Neural crest cell (in vitro differentiated cells): ENCODE data around the gene DHPS. TPM values are rescaled to one million over a fixed set of nuclear protein-coding genes. Genes with fewer than 3 reads are reported as not detected.
"Not testable (repeated sequence)": the region's sequence is repeated elsewhere in the genome, so short reads cannot be mapped to it uniquely, and the experiment has no call there.

Experiments used
- DNase-seq: peaks from one replicate; pipeline ENCODE4 v3.0.0; 2021; ENCODE audit warnings: low read depth, mixed read lengths, low spot score
- H3K27ac Mint-ChIP-seq: one replicate; pipeline ENCODE4 v1.8.0; 2021; ENCODE audit warnings: mild to moderate bottlenecking, mixed read lengths; ENCODE audit not compliant: unreplicated experiment
- H3K27me3 Mint-ChIP-seq: 2 replicates; pipeline ENCODE4 v1.8.0; 2021; ENCODE audit warnings: low read depth, mild to moderate bottlenecking, mixed read lengths
- H3K36me3 Mint-ChIP-seq: 2 replicates; pipeline ENCODE4 v1.8.0; 2021; ENCODE audit warnings: low read depth, mild to moderate bottlenecking, mixed read lengths
- H3K4me1 Mint-ChIP-seq: 2 replicates; pipeline ENCODE4 v1.8.0; 2021; ENCODE audit warnings: mixed read lengths
- H3K4me3 Mint-ChIP-seq: one replicate; pipeline ENCODE4 v1.8.0; 2021; ENCODE audit warnings: mild to moderate bottlenecking, mixed read lengths
- H3K9me3 Mint-ChIP-seq: 2 replicates; pipeline ENCODE4 v1.8.0; 2021; ENCODE audit warnings: mixed read lengths
- total RNA-seq: library from RNA; stranded (reverse); gene quantifications from 2 replicates; pipeline ENCODE4 v1.2.1, GENCODE V29; 2021
- TF ChIP-seq, protein P1 (sequence below): fragments of 200-600 bp; sonication (generic); conservative IDR thresholded peaks from 2 replicates; pipeline ENCODE4 v1.5.0; 2021; ENCODE audit warnings: antibody characterized with exemption, mild to moderate bottlenecking

DHPS gene
- total RNA-seq, 1 donor from 2014 or later = 106 TPM

DNA sequence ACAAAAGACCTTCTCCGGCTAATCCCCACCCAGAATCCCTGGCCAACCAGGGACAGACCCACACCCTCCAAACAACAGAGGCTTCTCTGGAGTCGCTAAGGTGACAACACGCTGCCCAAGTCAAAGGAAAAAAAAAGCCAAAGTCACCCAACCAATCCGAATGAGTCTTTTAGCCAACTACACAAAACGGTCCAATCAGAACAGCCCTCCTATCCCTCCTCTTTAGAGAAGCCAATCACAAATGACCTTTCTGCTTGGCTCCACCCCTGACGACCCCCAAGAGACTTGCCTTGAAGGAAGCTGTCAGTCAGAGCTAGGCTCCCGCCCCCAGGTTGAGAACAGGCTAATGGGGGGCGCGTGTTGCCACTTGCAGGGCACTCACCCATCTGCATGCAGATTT lies 21.4 kb upstream of the DHPS start:
- no peak overlapping the region for H3K27ac Mint-ChIP-seq
- no peaks in the 10 kb centered on the region for H3K9me3 Mint-ChIP-seq
- peaks cover 8% of the 10 kb centered on the region for H3K4me1 Mint-ChIP-seq
- H3K36me3 Mint-ChIP-seq = peaks cover 11% of the 10 kb centered on the region
- TF ChIP-seq, protein P1, sequence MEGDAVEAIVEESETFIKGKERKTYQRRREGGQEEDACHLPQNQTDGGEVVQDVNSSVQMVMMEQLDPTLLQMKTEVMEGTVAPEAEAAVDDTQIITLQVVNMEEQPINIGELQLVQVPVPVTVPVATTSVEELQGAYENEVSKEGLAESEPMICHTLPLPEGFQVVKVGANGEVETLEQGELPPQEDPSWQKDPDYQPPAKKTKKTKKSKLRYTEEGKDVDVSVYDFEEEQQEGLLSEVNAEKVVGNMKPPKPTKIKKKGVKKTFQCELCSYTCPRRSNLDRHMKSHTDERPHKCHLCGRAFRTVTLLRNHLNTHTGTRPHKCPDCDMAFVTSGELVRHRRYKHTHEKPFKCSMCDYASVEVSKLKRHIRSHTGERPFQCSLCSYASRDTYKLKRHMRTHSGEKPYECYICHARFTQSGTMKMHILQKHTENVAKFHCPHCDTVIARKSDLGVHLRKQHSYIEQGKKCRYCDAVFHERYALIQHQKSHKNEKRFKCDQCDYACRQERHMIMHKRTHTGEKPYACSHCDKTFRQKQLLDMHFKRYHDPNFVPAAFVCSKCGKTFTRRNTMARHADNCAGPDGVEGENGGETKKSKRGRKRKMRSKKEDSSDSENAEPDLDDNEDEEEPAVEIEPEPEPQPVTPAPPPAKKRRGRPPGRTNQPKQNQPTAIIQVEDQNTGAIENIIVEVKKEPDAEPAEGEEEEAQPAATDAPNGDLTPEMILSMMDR = no peak
- H3K27me3 Mint-ChIP-seq = peaks cover 4% of the 10 kb centered on the region
- H3K4me3 Mint-ChIP-seq = peak overlapping the region; percentile 81
- DNase-seq = peak; percentile 50

DNA sequence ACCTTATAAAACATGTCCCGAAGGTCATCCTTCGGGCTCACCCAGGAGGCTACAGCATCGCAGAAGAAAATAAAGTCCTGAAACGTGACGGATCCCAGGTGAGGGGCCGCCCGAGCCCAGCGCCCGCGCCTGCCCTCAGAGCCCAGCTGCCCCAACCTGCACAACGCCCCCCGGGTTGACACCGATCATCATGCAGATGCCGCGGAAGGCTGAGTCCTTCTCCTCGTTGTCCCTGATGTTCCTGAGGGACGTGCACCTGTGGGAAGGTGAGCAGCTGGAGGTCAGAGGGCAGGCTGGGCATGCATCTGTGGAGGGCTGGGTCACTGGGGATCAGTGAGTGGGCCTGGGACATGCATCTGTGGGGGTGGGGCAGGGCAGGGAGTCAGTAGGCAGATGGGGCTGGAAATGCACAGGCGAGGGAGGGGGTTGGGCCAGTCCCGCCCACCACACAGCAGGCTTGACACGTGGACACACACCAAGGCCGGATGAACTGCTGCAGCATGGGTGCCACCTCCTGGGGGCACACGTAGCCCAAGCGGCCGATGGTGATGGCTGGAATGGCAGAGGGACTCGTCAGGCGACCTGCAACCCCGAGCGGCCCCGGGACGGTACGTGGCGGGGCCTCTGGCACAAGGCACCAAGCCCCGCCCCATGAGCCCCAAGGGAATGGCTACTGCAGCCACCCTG lies 20.1 kb upstream of the DHPS start:
- H3K4me3 Mint-ChIP-seq = no peak overlapping the region
- TF ChIP-seq, protein P1 = no peak
- no peak overlapping the region for H3K27ac Mint-ChIP-seq
- H3K36me3 Mint-ChIP-seq = peaks cover 11% of the 10 kb centered on the region
- peaks cover 5% of the 10 kb centered on the region for H3K27me3 Mint-ChIP-seq
- H3K9me3 Mint-ChIP-seq = no peaks in the 10 kb centered on the region
- peaks cover 12% of the 10 kb centered on the region for H3K4me1 Mint-ChIP-seq
- DNase-seq = no peak

DNA sequence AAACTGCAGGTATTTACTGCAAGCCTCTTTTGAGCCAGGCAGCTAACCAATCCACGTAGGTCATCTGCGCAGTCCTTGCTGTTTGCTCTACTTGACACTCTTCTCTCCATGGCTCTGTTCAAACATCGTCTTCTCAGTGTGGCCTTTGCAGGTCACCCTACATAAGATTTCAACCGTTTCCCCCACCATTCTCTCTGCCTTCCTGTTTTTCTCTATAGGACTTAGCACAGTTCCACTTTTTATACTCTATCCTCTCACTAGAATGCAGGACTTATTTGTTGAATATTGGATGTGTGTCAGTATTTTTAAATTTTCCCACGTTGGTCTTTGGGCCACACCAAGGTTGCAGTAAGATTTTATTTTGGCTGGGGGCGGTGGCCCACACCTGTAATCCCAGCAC lies 16.5 kb upstream of the DHPS start:
- Mint-ChIP-seq H3K4me1 (peaks cover 15% of the 10 kb centered on the region), H3K27me3 (peaks cover 8% of the 10 kb centered on the region), H3K4me3 (peak overlapping the region; percentile 74), H3K9me3 (no peaks in the 10 kb centered on the region), H3K36me3 (peaks cover 3% of the 10 kb centered on the region), H3K27ac (no peak overlapping the region)
- no peak for DNase-seq
- TF ChIP-seq, protein P1 = no peak

DNA sequence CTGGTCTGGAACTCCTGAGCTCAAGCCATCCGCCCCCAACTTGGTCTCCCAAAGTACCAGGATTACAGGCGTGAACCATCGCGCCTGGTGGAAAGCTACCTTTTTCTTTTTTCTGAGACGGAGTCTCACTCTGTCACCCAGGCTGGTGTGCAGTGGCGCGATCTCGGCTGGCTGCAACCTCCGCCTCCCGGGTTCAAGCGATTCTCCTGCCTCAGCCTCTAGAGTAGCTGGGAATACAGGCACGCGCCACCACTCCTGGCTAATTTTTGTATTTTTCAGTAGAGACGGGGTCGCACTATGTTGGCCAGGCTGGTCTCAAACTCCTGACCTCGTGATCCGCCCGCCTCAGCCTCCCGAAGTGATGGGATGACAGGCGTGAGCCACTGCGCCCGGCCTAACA lies 15.7 kb upstream of the DHPS start:
- H3K9me3 Mint-ChIP-seq, H3K27me3 Mint-ChIP-seq, DNase-seq, H3K36me3 Mint-ChIP-seq, H3K27ac Mint-ChIP-seq: not testable (repeated sequence)
- Mint-ChIP-seq H3K4me3 (peak overlapping the region; percentile 44), H3K4me1 (peaks cover 12% of the 10 kb centered on the region)

DNA sequence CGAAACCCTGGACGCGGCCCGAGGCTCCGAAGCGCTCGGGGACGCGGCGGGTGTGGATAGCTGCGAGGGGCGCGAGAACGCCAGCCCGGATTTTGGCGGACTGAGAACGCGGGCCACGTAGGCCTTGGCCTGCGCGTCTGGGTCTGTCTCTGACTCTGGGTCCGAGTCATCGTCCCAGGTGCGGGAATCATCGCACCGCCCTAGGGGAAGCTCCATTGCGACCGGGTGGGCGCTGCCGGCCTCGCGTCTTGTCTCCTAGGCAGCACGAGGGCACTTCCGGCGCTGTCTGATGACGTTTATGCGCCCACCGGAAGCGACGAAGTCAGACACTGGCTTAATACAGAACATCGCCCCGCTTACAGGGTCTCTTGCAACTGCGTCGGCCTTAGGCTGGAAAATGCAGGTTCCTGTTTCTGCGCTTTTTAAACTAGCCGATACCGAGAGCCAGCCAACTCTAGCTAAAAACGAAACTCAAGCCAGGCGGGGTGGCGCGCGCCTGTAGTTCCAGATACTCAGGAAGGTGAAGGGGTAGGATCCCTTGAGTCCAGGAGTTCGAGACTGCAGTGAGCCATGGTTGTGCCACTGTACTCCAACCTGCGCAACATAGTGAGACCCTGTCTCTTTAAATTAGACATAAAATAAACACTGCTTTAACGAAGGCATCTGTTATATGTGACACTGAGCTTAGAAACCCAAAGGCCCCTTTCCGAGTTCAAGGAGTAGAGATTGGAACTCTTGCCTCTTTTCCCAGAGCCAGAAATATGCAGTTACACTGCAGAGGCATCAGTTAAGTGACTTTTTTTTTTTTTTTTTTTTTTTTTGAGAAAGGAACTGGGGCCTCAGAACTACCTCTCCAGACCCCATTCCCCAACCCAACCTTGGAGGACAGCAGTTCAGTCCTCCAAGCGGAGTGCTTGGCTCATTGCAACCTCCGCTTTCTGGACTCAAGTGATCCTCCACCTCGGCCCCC lies 15.0 kb upstream of the DHPS start, which contains the start of gene FBXW9:
TSS of gene FBXW9 (minus strand) at position 266 of the 970 bp plus-strand sequence. CDS start at position 216, 50 bp downstream.
- Mint-ChIP-seq H3K36me3 (no peaks in the 10 kb centered on the region), H3K4me1 (peaks cover 12% of the 10 kb centered on the region), H3K9me3 (no peaks in the 10 kb centered on the region), H3K27me3 (peaks cover 6% of the 10 kb centered on the region), H3K27ac (peak within 1 kb of the TSS; percentile 94), H3K4me3 (peak within 1 kb of the TSS; percentile 96)
- TF ChIP-seq, protein P1 = no peak
- peak; percentile 98 for DNase-seq

DNA sequence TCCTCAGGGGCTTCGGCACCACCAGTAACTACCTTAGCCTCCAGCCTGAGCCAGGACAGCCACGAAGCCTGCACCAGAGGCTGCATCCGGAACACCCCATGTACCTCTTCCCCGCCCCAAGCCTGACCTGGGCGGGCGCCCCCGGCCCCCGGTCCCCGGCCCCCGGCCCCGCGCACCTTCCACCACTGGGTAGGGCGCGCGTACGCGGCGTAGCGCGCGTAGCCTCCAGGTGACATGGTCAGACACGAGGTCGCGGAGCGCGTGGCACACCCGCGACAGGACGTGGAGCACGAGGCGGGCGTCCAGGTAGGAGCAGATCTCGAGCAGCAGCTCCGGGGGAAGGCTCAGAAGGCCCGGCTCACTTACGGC lies 14.3 kb upstream of the DHPS start:
- Mint-ChIP-seq H3K4me3 (peak overlapping the region; percentile 96), H3K36me3 (no peaks in the 10 kb centered on the region), H3K9me3 (no peaks in the 10 kb centered on the region), H3K4me1 (peaks cover 12% of the 10 kb centered on the region), H3K27me3 (peaks cover 6% of the 10 kb centered on the region), H3K27ac (peak overlapping the region; percentile 89)
- TF ChIP-seq, protein P1 = no peak
- no peak for DNase-seq
